Hematopoietic multipotent progenitor cell treated with erythropoietin and hydrocortisone succinate and interleukin-3 and kit ligand, for 8 days (in vitro differentiated cells): ENCODE data around the gene HPS4.
A peak's percentile ranks its signal among the peaks of the same experiment; 100 is the strongest.
"Not testable (repeated sequence)": the region's sequence is repeated elsewhere in the genome, so short reads cannot be mapped to it uniquely, and the experiment has no call there.

ENCODE experiments used
- DNase-seq: peaks from one replicate; pipeline ENCODE4 v3.0.0-alpha.2; 2015

Gene HPS4

DNA sequence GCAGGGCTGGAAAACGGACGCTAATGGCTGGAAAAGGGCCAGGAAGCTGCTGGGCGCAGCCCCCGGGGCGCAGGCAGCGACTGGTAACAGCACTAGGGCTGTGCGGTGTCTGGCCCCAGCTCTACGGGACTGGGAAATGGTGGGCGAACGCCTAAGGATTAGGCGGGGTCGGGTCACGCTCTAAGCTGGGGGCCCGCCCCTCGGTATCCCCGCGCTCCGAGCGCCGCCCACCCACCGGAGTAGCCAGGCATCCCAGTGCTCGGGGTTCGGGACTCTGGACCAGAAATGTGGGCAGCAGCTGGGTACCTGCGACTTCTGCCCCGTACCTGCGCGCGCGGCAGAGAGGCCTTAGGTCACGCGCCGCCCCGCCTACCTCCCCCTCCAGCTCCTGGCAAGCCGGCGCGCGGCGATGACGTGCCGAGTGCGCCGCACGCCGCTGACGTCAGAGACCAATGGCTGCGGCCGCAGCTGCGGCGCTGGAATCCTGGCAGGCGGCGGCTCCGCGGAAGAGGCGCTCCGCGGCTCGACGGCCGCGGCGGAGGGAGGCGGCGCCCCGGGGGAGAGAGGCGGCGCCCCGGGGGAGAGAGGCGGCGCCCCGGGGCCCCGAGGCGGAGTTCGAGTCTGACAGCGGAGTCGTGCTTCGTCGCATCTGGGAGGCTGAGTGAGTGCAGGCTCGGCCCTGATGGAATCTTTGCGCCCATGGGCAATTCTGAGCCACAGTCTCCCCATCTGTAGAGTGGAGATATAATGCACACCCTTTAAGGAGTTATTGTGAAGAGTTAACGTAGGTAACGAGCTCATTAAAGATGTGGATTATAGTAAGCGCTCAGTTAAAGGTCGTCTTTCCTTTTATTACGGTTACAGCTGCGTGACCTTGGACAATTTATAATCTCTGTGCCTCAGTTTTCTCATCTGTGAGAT lies at the start of gene HPS4, which contains the start of gene SRRD:
TSS of gene HPS4 (minus strand) at position 345 of the 921 bp plus-strand sequence. CDS start 2,021 bp downstream, outside the sequence.
TSS of gene SRRD (plus strand) at position 439 of the 921 bp plus-strand sequence. CDS start at position 453, 14 bp downstream.
- peak; percentile 90 for DNase-seq

DNA sequence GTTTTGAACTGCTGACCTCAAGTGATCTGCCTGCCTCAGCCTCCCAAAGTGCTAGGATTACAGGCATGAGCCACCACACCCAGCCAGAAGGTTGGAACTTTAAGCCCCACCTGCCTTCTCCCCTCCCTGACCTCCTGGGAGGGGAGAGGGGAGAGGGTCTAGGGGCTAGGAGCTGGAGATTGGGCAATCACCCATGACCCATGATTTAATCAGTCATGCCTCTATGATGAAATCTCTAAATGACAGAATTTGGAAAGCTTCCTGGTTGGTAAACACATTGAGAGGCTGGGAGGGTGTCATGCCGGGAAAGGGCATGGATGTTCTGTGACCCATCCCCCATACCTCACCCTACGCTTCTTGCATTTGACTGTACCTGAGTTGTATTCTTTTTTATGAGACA lies 45.8 kb upstream of the HPS4 start:
- DNase-seq = no peak

DNA sequence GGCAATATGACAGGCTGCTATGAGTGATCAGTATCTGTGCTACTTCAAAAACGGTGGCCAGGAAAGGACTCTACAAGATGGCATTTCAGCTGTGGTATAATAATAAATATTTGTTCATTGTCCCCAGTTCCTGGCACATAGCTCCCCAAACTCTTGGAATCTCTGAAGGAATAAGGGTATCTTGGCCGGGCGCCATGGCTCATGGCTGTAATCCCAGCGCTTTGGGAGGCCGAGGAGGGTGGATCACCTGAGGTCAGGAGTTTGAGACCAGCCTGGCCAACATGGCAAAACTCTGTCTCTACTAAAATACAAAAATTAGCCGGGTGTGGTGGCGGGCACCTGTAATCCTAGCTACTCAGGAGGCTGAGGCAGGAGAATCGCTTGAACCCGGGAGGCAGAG lies 44.9 kb upstream of the HPS4 start:
- DNase-seq = not testable (repeated sequence)

DNA sequence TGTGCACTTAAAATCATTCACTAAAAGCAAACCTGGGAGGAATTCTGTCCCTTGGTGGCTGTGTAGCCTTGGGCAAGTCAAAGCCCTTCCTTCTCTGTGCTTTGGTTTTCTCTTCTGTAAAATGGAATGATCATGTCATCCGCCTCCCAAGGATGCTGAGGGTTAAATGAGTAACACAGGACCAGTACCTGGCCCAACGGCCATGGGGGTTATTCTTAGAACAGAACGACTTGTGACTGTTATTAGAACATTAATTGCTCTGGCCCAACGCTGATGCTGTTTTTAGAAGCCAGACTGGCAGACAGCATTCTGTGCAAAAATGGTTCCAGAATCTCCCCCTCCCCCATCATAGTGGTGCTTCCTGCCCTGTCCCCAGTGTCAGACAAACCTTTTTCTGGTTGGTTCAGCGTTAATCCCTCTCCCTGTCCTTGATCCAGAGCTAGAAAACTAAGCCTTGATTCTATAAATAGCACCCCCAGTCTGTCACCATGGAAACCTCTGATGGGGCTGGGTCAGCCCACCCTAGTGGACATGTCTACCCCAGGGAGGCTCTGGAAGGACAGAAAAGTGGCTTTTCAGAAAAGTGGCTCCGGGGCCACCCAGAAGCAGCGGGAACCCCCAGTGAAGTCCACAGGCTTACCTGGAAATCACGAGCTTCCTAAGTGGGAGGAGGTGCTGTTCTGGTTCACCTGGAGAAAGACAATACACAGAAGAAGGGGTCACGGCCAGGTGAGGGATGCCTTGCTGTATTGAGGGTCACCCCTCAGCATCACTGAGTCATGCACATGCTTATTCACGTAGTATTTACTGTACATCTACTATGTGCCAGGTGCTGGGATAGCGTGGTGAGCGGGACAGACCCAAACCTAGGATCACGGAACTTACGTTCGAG lies 44.2 kb upstream of the HPS4 start:
- DNase-seq = no peak

DNA sequence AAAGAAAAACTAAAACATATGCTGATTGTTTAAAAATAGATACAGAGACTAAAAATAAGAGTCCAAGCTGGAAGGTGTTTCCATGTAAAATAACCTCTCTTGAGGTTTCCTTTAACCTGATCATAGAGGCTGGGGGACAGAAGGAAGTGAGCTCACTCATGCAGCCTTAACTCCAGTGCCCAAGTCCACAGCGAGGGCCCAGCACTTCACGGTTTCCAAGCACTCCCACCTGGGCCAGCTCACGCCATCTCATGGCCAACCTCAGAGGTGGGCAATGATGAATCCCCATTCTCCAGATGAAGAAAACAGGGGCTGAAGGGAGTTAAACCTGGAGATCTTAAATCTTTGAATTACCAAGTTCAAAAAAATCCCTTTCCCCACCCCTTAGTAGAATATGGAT lies 43.6 kb upstream of the HPS4 start:
- no peak for DNase-seq

DNA sequence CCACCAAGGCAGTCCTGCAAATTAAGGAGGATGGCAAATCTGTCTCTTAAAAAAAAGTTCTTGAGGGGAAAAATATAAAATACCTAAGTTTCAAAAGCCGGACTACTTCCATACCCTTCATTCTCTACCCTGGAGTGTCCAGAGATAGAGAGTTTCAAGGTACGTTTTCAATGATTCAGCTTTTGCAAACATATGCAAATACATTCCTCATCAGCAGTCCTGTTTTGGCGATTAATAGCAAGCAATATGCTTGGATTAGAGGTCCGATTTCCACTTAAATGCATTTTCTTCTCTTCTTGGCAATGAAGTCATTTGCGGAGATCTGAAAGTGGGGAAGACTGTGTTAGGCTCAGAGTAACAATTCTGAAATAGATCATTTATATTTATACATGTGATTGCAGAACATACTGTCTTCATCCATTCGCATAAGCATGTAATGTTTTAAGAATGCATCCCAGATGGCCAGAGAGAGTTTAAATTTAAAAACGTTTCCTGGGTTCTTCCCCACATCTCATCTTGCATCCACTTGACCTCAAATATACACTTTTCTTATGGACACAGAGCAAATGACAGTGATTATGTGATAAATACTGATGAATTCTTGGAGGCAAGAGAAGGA lies 42.5 kb upstream of the HPS4 start:
- DNase-seq = no peak

DNA sequence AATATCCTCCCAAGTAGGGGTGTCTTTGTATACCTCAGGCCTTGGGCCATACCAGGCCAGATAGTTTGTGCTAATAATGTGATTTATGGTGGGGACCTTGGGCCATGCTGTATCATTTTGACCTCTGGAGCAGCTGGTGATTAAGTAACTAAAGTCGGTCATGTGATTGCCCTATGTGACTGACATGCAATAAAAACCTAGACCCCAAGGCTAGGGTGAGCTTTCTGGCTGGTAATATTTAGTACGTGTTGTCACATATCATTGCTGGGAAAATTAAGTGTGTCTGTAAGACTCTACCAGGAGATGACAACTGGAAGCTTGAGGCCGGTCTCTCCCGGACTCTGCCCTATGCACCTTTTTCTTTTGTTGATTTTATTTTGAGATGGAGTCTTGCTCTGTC lies 41.3 kb upstream of the HPS4 start:
- no peak for DNase-seq

DNA sequence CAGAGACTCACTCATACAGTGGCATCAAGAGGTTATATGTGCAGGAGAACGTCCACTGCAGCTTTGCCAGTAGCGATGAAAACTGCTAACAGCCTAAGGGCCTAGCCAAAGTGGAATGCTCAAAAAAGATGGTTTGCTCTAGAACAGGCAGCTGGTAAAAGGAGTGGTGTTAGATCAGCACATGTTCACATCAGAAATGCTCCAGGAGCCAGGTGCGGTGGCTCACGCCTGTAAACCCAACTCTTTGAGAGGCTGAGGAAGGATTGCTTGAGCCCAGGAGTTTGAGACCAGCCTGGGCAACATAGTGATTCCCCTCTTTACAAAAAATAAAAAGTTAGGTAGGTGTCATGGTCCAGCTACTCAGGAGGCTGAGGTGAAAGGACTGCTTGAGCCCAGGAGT lies 39.0 kb upstream of the HPS4 start:
- DNase-seq = no peak

DNA sequence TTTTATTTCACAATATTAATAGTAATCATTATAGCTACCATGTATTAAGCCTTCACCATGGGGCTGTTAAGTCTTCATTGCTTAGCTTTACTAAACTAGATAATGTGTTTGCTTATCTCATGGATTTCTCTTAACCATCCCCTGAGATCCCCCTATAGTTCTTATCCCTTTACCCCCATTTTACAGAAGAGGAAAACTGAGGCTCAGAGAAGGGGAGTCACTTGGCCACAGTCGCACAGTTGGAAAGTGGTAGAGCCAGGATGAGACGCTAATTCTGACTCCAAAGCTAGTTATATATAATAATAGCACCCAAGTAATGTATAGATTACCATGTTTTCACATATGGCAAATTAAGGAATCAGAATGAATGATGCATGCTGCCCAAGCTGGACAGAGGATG lies 38.4 kb upstream of the HPS4 start:
- DNase-seq = no peak

DNA sequence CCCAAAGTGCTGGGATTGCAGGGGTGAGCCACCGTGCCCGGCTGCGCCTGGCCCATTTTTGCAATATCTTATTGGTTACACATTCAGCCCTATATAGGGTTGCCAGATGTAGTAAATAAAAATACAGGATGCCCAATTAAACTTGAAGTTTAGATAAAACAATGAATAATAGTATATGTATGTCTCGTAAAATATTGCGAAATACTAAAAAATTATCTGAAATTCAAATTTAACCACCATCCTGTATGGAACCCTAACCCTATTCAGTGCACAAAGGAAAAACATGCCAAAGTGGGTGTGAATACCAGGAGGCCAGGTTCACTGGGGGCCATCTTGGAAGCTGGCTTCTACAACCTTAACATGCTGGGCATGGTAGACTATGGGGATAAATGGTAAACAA lies 33.8 kb upstream of the HPS4 start:
- DNase-seq = no peak

DNA sequence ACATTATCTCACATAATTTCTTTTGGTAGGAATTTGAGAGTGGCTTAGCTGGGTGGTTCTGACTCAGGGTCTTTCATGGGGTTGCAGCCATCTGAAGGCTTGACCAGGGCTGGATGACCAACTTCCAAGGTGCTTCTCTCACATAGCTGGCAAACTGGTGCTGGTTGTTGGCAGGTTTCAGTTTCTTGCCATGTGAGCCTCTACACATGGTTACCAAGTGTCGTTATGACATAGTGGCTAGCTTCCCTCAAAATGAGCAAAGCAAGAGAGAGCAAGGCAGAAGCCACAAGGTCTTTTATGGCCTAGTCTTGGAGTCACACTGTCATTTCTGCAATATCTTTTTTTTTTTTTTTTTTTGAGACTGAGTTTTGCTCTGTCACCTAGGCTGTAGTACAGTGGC lies 32.9 kb upstream of the HPS4 start:
- no peak for DNase-seq

DNA sequence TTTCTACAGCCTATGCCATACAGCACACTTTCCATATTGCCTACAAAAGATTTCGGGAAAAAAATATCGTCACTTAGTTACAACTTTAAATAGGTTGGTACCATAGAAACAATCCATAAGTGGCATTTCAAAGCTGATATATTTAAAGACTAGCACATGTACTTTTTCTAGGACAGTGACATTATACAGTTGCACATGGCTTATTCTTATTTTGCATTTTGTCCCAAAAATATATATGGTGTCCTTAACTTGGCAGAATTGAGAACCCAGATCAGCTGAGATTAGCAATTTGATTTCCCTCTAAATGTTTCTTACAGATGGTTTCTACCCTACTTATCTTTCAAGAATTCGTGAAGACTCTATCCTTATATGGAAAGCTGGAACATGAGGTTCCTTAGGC lies 32.3 kb upstream of the HPS4 start:
- DNase-seq = no peak

DNA sequence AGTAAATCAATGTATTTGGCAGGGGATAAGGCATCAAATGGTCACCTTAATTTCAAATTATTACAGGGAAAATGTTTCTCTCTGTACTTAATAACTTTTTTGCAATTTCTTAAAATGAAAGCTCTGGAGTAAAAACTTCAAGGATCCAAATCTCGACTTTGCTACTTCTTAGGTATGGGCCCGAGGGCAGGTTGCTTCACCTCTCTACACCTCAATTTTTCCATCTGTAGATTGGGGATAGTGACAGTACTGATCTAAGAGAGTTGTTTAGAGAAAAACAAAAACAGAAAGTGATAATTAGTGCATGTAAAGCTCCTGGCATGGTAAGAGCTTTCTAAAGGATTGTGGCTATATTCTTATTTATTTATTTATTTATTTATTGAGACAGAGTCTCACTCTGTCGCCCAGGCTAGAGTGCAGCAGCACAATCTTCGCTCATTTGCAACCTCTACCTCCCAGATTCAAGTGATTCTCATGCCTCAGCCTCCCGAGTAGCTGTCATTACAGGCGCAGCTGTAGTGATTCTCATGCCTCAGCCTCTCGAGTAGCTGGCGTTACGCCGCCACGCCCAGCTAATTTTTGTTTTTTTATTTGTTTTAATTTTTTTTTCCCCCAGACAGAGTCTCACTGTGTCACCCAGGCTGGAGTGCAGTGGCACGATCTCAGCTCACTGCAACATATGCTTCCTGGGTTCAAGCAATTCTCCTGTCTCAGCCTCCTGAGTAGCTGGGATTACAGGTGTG lies 31.0 kb upstream of the HPS4 start:
- DNase-seq = no peak

DNA sequence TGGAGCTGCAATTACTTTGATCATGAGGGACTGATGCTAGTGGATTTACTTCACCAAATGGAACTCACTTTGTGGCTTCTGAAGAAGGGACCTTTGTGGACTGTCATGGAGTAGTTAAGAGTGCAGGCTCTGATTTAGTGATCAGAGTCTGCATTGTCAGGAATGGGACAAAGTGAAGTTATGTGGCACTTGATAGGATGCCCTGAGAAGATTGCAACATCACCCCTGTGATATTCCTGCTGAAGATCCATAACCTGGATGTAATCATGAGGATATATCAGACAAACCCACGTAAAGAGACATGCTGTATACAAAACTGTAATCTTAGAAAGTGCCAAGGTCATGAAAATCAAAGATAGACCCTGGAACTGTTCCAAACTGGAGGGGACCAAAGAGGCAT lies 30.3 kb upstream of the HPS4 start:
- DNase-seq = no peak

DNA sequence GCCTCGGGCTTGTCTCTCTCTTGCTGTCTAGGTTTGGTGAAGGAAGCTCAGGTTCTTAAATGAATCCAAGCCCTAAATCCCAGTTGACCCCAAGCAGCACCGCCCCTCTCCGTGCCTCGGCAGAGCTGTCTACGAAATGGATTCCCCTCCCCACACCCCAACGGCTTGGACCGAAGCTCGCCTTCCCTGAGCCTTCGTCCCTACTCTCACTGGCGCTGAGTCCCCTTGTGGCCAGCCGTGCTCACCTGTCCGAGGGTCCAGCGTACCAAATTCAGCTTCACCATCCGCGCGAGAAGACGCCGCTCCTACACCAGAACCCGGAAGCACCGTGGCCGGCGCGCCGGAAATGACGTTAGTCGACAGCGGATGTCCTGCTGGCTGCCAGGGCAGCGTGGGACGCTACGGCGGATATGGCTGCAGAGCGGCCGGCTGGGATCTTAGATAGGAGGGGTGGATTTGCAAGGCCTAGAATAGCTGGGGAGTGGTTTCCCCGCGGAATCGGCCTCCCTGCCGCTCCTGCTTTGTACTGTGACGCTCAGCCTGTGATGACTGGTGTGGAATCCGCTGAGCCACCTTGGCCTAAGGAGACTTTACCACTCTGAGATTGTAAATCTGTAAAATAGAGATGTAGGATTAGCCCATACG lies 28.7 kb upstream of the HPS4 start, which contains the start of gene TFIP11:
TSS of gene TFIP11 (minus strand) at position 325 of the 645 bp plus-strand sequence. CDS start 2,201 bp downstream, outside the sequence.
- DNase-seq = peak; percentile 95

DNA sequence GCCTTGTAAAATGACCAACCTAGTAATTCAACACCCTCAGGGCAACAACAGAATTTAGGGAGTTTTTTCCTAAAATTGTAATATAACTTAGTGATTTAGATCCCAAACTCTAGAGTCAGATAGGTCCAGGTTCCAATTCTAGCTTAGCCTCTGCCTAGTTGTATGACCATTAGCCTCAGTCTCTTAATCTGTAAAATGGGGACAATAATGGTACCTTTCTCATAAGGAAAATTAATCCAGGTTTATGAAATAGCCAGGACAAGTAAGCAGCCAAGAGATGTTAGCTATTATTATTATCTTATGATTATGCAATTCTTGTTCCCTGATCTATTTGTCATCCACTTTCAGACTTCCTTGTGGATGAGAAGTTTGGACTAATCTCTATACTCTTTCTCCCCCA lies 24.6 kb upstream of the HPS4 start:
- no peak for DNase-seq

DNA sequence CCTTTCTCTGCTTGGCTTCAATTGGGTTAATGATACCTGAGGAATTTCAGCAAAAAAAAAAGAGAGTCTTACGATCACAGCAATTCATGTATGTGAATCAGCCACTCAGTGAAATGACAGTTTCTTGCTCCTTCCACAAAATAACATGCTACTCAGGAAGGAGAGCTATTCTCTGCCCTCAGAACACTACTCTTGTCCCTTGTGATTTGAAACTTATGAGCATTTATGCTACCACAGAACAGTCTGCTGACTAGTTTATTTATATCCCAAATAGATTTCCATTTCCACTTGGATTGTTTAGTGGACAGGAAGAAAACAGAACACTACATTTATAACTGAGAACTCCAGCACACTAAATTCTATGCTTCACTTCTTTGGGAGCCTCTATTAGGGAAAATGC lies 20.2 kb upstream of the HPS4 start:
- DNase-seq = no peak

DNA sequence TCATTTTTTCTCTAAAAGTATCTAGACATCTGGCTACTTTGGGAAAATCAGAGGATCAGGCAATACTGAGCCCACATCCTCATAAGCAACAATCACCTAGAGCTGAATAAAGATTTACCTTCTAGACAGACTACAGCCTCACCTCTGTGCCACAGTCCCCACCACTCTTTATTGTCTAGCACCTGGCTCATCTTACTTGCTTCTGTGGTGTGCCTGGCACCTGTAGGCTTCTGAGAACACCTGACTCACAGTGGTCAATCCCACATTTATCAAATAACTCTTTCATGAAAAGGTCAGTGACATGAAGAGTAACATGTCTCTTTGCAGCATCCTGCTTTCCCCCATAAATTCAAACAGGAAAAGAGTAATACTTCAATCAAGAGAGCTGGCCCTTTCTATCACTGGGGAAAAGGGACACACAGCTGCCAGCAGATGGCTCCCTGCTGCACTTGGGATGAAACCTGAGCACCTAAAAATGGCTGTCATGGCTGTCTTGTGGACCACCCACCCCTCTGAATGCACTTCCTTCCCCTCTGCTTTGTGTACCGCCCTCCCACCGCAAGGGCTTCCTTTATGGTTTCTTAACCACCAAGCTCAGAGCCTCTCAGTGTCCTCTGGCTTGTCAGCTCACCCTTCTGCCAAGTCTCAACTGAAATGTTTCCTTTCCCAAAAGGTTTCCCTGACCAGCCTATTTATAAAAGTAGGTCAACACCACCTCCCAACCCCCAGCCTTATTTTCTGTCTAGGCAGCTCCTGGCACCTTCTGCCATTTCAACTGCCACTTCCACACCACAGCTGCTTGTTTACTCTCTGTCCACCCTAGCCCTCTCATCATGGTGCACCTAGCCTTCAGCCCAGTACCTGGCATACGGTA lies 19.3 kb upstream of the HPS4 start:
- peak; percentile 78 for DNase-seq

DNA sequence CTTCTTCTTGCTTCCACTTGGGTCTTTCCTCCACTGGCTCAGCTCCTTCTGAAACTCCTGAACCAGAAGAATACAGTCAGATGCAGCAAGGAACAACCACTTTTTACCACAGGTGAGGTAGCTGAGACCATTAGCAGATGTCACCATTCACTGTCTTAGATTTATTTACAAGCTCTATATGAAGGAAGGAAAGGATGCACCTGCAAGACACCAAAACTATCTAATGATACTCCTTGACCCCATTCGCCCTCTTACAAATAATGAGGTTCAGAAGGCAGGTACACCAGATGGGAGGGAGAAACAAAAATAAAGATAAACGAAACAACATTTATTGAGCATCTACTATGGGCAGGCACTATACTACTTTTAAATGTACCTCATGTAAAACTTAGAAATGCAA lies 18.4 kb upstream of the HPS4 start:
- no peak for DNase-seq

DNA sequence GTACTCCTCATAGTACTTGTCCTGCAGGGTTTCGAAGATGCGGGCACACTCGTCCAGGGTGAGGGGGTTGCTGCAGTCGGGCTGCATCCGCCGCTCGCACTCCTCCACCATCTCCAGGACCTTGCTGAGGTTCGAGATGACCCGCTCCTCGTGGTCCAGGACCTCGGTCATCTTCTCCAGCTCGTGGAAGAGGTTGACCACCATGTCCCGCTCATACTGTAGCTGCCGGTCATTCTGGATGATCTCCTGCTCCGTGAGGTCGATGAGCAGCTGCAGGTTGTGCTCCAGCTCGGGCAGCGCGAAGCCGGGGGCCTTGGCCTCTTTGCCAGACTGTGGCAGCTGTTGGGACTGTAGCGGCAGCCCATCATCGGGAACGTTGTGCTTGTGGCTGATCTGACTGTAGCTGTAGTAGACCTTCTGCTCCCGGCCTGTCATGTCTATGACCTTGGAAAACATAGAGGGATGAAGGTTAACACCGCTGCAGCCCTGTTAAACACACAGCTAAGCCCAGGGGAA lies 15.7 kb upstream of the HPS4 start:
- DNase-seq = no peak

DNA sequence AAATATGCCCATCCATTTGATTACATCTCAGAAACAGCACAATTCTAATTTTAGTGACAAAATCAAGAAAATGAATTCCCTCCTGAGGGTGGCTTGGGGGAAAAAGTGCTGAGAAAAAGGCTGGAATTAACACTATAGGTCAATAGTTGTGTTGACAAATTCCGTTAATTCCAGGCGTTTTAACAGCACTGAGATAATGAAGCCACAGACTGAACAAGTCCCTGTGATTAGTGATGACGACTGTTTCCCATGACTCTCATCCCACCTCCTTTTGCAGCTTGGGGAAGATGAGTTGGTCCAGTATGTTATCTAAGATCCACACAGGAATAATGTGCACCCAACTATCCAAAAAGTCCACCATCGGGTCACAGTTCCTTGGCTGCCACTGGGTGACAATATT lies 12.9 kb upstream of the HPS4 start:
- DNase-seq = no peak
